GM12801 (cell line): ENCODE results near the gene AGAP1.

ENCODE experiments used
- TF ChIP-seq, protein P1 (sequence below): IDR thresholded peaks from one replicate; pipeline ENCODE4 v1.5.1; 2011; ENCODE audit warnings: control low read depth; ENCODE audit not compliant: insufficient read length; ENCODE audit errors: extremely low read depth

The AGAP1 gene

DNA sequence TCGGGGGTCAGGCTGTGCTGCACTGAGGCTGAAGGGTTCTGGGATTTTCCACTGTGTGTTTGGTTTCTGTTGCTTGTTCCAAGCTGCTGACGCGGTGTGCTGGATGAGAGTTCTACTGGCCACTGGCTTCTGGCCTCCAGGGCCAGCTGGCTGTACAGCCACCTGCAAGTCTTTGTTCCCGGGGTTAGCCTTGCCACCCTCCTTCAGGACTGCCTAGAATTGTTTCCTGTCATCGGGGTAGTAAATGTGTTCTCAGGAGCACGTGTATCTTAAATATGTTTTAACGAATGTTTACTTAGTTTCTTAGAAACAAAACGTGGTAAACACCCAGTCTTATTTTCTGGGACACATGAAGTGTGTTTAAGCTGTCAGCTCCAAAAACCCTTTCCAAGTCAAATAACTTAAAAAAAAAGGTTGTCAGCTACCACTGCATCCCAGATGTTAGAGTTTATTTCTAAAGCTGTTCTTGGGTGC, 231.2 kb downstream of the AGAP1 start:
- TF ChIP-seq, protein P1, sequence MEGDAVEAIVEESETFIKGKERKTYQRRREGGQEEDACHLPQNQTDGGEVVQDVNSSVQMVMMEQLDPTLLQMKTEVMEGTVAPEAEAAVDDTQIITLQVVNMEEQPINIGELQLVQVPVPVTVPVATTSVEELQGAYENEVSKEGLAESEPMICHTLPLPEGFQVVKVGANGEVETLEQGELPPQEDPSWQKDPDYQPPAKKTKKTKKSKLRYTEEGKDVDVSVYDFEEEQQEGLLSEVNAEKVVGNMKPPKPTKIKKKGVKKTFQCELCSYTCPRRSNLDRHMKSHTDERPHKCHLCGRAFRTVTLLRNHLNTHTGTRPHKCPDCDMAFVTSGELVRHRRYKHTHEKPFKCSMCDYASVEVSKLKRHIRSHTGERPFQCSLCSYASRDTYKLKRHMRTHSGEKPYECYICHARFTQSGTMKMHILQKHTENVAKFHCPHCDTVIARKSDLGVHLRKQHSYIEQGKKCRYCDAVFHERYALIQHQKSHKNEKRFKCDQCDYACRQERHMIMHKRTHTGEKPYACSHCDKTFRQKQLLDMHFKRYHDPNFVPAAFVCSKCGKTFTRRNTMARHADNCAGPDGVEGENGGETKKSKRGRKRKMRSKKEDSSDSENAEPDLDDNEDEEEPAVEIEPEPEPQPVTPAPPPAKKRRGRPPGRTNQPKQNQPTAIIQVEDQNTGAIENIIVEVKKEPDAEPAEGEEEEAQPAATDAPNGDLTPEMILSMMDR, result no peak

- TF ChIP-seq, protein P1, result no peak
Measured at GRCh38 chr2:235725841-235726240, 232.0 kb downstream of the AGAP1 start.

DNA sequence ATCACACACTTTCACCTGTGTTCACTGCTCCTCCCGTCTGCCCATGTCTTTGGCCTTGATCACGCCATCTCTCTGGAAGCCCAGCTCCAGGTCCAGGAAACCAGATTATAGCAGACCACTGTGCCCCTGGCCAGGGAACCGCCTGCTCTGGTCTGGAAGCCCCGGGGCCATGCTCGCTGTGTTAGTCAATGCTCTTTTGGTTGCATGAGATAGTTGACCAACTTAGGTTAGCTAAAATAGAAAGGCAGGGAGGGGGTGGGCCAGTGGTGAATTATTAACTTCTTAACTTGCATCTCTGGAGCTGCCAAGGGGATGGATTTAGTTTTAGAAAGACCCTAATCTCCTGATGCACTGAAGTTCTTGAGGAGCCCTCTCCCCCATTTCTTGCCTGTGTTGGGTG, 232.7 kb downstream of the AGAP1 start:
- TF ChIP-seq, protein P1, result no peak

DNA sequence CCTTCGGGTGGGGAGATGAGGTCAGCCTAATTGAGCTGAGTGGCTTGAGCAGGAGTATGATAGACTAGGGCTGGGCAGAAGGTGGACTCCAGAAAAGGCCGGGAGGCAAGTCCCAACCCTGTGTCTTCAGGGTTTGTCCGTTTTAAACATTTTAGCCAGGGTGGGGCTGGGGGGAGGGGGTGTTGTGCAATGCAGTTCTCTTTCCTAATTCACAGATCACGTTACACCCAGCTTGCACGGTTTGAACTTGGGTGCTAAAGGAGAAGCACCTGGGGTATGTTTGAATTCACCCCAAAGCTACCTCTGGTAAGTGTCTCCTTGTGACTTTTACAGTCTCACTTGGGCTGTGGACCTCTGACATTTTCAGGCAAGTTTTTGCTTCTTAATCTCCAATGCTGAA, 233.3 kb downstream of the AGAP1 start:
- TF ChIP-seq, protein P1, result no peak

DNA sequence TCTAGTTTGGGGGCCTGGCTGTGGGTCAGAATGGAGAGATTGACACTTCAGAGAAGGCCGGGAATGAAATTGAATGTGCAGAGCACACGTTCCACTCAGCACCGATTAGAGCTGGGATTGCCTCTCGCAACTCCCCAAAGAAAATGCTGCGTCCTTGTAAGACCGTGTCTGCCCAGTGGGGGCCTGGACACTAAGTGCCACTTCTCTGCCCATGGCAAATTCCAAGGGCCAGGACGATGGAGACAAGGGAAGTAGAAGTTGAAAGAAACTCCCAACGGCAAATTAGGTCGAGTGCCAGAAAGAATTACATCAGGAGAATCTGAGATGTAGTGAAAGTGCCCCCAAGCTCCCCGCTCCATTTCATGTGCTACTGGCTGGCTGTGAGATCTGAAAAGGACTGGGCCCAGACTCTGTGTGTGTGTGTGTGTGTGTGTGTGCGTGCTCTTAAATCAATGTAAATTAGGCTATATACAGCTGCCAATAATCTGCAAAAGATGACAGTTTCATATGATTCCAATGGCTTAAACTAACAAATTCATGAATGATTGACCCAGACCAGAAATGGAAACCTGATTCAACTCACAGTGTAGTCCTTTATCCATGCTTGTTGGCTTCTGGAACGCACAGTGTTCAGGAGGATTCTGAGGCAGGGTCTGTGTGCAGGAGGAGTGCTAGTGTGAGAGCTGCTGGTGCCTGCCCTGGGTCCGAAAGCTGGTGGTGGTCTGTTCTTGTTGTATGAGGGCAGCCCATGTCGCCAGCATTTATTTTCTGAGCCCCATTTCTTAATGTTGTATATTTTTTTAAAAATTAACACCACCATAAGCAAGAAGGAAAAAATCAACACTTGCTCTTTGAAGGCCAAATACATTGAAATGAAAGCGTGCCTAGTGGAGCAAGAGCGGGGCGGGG, 234.3 kb downstream of the AGAP1 start:
- TF ChIP-seq, protein P1, result no peak

DNA sequence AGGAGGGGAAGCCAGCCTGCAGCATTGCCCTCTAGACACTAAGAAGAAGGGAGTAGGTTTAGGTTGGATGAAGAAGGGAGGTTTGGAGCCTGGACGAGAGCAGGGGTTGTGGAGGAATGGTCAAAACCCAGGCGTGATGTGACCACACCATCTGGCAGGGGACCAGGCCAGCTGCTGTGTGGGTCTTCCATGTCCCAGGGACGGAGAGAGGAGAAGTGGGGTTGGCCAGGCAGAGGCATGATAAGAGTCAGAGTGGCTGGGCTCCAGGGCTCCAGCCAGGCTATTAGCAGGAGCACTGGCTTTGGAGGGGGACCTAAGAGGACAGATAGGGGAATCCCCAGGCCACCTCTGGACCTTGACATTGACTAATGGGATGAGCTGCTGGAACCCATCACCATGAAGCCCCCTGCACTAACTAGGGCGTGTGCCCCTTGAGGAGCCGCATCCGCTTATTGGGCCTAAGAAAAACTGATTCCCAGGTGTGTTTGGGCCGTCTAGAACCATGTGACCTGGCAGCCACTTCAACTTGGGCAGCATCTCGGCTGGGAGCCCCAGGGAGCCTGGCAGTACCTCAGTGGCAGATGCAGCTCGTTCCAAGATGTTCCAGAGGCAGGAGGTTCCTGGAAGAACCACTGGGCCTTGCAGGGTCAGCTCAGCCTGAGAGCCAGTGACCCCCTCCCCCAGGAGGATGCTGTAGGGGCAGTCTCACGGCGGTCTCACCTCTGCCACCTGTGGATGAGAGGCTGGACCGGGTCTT, 235.1 kb downstream of the AGAP1 start:
- TF ChIP-seq, protein P1, result no peak

DNA sequence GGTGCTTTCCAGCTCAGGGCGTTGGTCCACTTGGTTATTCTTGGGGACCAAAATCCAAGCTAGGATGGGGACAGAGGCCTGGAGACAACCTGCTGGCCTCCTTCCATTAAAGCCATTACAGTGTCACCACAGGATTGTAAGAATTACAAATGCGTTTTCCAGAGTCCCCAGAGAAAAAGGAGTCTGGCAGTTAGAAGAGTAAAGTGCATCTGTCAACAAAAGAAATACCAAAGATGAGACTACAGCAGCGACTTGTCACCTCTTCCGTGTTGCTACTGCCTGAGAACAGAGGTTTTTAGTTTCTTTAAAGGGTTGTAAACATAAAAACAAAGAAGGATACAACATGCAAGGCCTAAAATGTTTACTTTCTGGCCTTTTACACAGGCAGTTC, 235.7 kb downstream of the AGAP1 start:
- TF ChIP-seq, protein P1, result no peak
